ENCODE results near the gene CLPTM1L.

GRCh38 chr5:1315018-1315708 is 29.7 kb downstream of the CLPTM1L start:
- TF ChIP-seq CTCF (IDR thresholded peaks at IDR 0.05; ENCODE audit: poor library complexity) (no peak), EZH2 (IDR thresholded peaks at IDR 0.05; ENCODE audit: borderline replicate concordance) (no peak), EZH2phosphoT487 (IDR thresholded peaks at IDR 0.05; ENCODE audit: low read depth, severe bottlenecking, unreplicated experiment) (no peak)
